NCI-H1930 (cell line): ENCODE data around the gene MAPK8IP2.
A peak's percentile ranks its signal among the peaks of the same experiment; 100 is the strongest.
"Not testable (repeated sequence)": the region's sequence is repeated elsewhere in the genome, so short reads cannot be mapped to it uniquely, and the experiment has no call there.

Experiments used
- DNase-seq, 2 experiments: peaks; one replicate each; lab custom pipeline; 2025; lab: John Stamatoyannopoulos, UW

The MAPK8IP2 gene

DNA sequence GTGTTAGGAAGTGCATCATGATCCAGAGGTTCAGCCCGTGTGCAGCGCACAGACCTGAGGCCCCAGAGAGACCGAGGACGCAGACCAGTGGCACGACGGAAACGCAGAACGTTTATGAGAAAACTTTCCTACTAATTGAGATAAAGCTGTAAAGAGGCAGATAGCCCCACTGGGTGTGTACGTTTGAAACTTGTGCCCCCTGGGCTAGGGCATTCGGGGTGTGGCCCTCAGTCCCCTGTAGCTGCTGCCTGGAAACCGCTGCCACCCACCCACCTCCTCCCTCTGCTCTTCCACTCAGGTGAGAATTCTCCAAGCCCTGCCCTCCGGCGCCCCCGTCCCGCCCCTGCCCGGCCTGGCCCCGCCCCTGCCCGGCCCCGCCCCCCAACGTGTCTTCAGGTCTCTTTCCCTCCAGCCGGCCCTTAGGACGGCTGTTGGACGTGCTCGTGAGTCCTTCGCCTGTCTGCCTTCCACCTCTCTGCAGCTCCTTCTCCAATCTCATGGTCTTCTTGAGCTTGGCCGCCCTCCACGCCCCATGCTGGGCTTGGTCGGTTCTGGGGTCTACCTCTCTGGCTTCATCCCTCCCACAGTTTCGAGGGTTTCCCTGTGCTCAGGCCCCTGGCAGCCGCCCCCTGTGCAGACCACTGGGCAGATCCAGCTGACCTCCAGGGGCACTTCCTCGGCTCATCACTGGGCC is 12.1 kb downstream of the MAPK8IP2 start:
- no peak for DNase-seq

DNA sequence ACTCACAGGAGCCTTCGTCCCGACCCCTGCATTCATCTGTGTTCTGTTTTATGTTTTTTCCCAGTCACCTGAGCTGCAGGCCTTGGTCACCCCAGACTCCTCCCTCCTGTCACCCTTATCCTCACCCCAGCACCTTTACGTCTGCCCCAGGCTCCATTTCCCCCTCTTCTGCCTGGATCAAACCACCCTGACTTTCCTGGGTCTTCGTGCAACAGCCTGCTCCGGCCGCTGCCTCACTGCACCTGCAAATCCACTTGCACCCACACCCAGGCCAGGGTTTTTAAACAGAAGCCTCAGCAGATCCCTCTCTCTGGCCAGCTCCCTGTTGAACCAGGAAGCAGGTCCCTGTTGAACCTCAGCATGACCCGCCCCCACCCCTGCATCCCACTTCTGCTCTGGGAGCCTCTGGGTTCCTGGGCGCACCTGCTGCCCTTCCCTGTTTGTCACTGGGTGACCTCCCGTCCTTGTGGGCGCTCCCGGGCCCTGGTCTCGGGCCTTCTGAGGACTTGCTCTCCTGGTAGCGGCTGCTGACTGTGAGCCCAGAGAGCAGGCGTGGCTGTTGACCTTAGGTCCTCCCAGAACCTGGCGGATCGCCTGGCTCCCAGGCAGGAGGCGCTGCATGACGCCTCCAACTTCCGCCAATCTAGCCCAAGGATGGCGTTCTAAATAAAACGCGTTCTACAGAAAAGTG is 12.8 kb downstream of the MAPK8IP2 start:
- DNase-seq = no peak

DNA sequence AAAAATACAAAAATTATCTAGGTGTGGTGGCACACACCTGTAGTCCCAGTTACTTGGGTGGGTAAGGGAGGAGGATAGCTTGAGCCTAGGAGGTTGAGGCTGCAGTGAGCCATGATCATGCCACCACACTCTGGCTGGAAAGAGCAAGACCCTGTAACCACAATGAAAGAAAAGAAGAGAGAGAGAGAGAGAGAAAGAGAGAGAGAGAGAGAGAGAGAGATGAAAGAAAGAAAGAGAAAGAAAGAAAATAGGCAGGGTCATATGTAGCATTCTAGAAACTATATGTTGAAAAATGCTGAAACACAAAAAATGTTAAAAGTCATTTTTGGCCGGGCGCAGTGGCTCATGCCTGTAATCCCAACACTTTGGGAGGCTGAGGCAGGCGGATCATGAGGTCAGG is 13.7 kb downstream of the MAPK8IP2 start:
- DNase-seq = not testable (repeated sequence)

DNA sequence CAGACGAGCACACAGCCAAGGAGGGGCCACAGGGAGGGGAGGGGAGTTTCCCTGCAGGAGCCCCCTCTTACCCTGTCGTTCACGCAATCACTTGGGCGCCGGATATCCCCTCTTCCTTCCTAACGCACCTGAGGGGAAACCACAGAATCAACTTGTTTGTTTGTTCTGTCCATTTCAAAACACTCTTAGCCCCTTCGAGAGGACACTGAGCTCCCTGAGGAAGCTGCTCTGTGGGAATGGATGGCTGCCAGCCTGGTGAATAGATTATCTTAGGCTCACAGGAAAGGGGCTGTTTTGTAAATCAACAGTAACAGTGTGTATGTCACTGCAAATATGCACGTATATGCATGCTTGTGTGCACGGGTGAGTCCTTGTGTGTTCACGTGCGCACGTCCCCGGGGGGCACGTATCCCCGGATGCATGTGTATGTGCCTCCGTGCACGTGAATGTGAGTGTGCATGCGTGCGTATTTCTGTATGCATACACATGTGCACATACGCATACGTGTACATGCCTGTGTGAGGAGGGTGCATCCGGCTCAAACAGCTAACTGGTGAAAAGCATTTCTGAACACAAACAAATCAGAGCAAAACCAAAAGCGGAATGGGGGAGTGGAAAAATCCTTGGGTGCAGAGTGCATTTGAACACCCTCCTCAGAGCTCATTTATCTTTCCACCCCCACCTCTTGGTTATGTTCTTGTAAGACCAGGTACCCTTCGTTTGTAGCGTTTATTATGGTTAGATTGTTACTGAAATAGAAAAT is 20.2 kb downstream of the MAPK8IP2 start:
- peak; percentile 65 to 69 for DNase-seq

DNA sequence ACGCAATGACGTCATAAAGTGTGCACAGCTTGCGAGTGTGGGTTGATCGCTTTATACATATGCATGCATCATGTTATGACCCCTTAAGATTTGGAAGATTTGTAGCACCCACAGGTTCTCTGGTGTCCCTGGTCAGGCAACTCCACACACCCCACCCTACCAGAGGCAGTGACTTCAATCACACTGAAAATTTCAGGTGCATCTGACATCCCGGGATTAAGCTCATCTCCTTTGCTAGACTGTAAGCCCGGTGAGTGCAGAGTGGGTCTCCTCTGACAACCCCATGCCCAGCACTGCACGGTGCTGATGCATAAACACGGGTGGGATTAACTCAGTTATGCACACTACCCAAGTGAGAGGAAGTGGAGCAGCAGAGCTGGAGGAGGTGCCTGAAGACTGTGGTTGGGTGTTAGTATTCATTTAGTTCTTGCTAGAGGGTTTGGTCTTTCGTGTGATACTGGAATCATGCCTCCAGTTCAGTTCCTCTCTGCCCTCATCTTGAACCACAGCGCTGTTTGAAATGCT is 20.8 kb downstream of the MAPK8IP2 start:
- no peak for DNase-seq

DNA sequence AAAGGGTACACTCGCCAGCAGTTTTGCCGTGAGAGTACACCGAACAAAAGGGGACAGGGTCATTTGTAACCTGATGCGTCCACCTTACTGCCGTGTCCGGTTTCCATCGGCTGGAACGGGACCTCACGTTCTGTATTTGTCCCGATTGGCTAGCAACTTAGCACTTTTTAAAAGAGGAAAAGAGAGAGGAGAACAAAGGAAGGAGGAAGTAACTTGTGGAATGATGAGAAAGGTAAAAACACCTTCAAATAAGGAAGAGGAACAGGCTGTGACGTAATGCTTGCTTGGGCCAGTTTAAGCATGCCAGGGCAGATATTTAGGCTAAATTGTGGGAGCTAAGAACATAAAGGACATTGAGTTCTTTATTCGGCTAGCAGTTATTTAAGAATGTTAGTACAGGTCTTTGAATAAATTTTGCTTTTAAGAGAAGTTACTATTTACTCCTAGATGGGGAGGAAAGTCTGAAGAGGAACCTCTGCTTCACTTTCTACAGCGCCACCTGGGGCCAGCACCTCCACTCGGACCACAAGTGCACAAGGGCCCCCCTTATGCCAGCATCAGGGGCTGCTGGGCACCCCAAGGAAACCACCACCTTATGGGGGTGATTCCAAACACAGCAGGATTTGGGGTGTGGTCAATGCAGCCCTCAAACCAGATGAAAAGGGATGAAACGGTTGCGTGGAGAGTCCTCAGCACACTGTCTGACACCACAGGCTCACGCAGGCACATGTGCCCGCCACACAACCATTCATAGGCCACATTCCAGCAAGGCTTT is 21.5 kb downstream of the MAPK8IP2 start:
- DNase-seq = peak in 1 of 2 experiments; percentile 58

DNA sequence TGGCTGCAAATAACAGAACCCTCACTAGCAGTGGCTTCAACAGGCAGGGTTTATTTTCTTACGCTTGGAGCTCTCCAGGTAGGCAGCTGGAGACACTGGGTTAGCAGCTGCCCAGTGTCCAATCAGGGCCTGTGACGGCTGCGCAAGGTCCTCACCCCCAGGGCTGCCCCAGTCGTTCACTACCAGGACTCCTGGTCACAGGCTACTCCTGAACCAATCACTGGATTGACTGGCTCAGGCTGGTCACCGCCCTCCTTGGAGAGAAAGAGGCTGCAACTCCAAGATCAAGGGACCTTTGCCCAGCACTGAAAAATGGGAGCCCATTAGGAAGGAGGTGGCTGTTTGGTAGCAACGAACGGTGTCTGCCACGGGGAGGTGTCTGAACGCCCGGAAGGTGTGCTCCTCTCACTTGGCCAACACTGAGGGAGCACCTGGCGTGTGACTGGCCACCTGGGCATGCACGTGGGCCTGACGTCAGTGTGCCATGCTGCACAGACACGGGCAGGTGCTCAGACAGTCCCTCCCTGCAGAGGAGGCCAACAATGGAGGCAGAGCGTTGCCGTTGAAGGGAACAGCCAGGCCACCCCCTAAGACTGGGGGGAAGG is 22.2 kb downstream of the MAPK8IP2 start:
- DNase-seq = peak; percentile 80 to 87

DNA sequence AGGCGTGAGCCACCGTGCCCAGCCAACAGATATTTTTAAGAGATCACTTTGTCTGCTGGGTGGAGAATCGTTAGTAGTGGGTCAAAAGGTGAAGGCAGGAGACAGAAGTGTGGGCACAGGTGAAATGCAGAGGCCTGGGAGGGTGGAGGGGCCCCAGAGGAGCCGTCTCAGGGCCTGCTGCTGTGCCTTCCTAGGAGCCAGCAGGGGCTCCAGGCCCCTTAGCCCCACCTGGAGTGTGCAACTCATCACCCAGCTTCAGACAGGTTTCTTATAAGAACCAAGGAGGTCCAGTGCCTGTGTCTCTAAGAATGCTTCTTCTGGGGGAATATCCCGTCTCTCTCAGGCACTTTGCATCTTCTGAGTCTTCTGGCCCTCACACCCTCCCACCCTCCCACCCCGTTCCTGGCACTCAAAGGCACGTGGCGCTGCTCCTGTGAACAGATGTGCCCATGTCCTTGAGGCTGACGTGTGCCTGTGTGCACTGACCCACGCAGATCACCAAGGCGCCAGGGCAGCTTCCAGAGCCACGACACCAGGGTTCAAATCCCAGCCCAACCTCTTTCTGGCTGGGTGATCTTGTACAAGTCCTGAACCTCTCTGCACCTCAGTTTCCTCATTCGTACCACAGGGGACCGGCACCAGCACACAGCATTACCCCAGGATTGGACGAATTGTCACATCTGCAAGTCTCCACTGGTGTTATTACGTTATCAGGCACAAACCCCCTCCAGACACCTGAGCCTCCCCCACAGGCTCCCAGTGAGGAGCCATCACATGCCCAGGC is 23.9 kb downstream of the MAPK8IP2 start:
- DNase-seq = no peak

DNA sequence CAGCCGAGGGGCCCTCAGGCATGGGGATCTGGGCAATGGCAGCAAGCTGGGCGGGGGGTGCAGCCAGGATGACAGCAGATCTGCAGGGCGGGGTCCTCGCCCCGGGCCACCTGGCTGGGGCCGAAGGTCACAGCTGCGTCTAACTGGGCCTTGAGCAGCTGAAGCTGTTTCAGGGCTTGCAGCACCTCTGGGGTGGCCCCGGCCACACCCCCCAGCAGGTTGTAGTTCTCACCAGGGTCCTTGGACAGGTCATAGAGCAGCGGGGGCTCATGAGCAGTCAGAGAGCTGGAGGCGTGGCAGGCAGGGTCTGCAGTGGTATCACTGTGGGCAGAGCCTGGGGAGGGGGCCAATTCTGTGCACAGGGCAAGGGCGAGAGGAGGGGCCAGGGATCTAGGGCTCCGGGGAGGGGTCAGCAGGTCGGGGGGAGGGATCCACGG is 24.6 kb downstream of the MAPK8IP2 start:
- DNase-seq = no peak

DNA sequence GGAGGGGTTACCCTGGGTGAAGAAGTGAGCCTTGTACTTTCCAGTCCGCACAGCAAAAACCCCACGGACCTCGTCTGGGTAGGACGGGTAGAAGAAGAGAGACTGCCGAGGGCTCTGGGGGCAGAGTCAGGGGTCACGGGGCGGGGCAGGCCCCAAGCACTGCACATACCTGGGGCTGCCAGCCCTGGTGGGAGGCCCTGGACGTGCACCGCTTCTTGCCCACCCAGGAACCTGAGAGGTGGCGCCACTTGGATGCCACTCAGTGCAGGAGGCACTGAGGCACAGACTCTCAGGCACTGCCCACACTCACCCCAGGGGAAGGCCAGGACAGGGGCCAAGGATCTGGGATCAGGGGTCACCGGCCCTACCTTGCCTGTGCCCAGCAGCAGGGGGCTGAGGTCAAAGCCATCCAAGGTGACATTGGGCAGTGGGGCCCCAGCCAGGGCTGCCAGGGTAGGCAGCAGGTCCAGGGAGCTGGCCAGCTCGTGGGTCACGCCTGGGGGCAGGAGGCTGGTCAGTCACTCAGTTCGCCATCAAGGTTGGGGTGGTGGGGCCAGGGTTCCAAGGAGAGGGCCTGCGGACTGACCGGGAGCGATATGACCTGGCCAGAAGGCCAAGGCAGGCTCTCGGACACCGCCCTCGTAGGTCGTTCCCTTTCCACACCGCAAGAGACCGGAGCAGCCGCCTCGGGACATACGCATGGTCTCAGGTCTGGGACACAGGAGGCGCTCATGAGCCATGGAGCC is 25.1 kb downstream of the MAPK8IP2 start:
- DNase-seq = no peak

DNA sequence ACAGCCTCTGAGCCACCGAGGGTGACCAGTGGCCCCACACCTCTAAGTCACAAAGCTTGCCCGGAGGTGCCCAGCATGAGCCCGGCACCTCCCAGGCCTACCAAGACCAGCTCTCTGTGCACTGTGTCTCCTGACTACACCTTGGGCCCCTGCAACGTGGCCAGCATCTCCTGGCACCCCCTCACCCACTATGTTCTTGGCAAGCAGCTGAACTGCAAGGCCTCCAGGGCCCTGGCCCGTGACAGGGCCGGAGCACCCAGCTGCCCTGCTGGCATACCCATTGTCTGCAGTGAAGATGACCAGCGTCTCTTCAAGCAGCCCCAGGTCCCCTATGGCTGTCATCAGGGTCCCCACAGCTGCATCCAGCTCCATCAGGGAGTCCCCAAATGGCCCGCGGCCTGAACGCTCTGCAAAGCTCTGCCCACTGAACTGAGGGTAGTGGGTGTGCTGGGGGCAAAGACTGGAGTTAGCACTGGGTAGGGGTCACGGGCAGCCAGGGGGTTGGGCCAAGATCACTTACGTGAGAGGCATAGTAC is 25.8 kb downstream of the MAPK8IP2 start:
- DNase-seq = no peak

DNA sequence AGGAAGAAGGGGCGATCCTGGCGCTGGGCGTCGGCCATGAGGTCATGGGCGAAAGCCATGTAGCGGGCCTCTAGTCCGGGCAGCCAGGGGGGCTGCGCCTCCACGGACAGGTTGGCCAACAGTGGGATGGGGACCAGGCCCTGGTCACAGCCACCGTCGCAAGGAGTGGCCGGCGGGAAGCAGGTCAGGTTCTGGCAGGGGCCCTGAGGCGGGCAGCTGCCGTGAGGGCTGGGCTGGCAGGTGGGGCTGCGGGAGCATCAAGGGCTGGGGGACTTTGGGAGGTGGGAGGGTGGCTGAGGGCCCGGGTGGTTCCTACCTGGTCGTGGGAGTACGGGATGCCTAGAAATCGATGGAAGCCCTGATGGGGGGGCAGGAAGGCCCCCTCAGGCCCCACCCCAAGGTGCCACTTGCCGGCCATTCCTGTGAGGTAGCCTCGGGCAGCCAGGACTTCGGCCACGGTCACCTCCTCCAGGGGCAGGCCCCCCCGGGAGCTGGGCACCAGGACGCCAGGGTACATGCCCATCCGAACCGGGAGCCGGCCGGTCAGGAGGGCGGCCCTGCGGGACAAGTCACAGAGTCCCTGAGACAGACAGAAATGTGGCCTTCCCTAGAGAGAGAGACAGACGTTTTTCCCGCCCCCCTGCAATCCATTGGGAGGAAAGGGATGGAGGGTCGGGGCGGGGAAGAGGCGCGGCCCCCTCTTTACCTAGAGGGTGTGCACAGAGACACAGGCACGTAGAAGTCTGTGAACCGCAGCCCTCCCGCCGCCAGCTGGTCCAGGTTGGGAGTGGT is 26.5 kb downstream of the MAPK8IP2 start:
- DNase-seq = no peak

DNA sequence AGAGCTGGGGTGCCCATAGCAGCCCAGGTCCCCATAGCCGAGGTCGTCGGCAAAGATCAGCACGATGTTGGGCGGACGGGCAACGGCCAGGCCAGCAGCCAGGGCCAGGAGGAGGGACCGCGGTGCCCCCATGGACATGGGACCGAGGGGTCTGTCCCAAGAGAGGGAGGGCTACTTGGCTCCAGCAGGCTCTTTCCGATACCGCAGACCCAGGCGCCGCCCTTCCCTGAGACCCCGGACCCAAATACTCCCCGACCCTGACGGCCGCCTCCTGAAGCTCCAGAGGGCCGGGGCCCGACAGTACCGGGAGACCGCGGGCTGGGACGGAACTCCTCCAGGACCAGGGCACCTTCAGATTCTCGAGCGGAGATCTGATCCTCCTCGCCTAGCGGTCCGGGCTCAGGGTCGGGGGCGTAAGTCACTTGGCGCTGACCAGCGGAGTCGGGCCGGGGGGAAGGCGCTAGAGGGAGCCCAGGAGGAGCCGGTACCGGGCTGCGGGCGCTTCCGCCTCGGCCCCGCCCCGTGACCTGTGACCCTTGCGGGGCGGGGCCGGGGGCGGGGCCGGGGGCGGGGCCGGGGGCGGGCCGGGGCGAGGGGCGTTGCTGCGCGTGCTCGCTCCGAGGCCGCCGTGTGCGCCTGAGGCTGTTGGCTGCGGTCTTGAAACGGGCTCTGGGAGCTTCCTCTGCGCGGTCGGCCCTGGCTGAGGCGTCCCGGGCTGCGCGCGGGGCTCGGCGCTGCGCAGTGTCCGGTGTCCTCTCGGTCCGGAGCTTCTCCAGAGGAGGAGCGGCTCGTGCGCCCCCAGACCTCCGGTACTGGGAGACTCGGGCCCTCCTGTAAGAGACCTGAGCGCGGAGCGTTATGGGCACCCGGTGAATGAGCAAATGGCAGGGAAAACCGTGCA is 27.3 kb downstream of the MAPK8IP2 start, which contains the start of gene ARSA:
Gene ARSA (minus strand): TSS at position 511 of the 901 bp plus-strand sequence. CDS start 373 bp downstream, at position 138.
- DNase-seq = peak; percentile 71

DNA sequence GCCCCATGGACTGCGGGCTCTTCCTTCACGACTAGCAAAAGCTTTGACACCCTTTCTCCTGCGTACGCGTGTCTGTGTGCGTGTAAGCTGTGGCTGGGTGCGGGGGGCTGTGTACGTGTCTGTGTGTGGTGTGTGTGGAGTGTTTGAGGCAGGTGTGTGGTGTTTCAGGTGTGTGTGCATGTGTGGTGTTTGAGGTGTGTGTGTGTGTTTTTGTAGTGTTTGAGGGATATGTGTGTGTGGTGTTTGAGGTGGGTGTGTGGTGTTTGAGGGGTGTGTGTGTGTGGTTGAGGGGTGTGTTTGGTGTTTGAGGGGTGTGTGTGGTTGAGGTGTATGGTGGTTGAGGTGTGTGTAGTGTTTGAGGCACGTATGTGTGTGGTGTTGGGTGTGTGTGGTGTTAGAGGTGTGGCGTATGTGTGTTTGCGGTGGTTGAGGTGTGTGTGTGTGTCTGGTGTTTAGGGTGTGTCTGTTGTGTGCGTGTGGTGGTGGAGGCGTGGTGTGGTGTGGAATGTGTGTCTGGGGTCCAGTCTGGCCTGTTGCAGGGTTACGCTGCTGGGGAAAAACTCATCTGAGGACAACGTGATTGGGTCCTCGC is 28.0 kb downstream of the MAPK8IP2 start:
- DNase-seq = no peak

DNA sequence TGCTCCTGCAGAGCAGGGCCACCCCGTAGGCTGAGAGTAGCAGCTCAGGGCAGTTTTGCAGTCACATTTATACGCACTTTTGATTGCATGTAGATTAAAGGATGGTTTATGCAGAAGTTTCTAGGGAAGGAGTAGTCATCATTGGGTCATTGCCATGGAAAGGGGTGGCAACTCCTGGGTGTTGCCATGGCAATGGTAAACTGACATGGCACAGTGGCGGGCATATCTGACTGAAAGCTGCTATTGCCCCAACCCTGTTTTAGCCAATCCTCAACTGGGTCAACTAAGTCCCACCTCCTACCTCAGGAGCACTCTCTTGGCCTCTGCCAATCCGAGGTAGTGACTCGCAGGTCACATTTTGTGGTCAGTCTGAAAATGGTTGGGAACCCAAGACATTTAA is 29.8 kb downstream of the MAPK8IP2 start:
- no peak for DNase-seq

DNA sequence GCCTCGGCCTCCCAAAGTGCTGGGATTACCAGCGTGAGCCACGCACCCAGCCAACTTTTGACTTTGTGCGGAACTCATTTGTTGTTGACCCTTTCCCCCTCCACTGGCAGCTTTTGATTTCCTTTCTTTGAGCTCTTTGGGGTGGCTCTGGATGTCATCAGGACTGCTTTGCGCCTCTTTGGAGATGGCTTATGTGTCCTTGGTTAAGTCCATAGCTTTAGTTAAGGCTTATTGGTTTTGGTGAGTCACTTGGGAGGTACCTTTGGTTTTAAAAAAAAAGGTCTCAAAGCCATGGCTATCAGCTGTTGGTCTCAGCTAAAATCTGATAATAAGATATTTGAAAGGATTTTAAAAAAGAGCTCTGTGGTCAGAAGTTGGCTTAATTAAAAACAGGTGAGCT is 32.5 kb downstream of the MAPK8IP2 start:
- no peak for DNase-seq

DNA sequence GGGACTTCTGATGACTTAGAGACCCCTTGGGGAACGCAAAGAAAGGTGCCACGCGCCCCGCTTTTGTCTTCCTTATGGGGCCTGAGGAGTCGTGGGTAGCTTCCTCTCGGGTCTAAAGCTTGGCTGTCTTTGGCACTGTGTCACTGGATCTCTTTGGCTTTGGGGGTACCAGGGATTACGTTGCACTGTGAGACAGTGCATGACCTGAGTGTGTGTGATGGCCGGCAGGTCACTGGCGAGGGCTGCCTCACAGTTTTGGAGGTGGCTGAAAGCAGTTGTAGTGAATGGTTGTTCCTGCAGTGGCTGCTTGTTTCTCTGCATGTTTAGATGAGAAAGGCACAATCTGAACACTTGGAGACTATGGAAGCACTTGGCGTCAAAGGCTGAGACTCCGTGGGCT is 33.2 kb downstream of the MAPK8IP2 start:
- DNase-seq = no peak
